Brain microvascular endothelial cell (primary cell): ENCODE data around the gene DIDO1.

Experiments used
- DNase-seq: peaks from one replicate; pipeline ENCODE4 v3.0.0-alpha.2; 2020
- H3K27ac ChIP-seq: fragments of 250-450 bp; sonication (Bioruptor Pico); 2 replicates; pipeline ENCODE4 v1.5.1; 2020; ENCODE audit warnings: mild to moderate bottlenecking, moderate library complexity
- H3K27me3 ChIP-seq: fragments of 250-450 bp; sonication (Bioruptor Pico); replicated peaks from 2 replicates; pipeline ENCODE4 v1.5.1; 2020; ENCODE audit warnings: mild to moderate bottlenecking
- H3K36me3 ChIP-seq: fragments of 250-450 bp; sonication (Bioruptor Pico); replicated peaks from 2 replicates; pipeline ENCODE4 v1.5.1; 2020; ENCODE audit warnings: mild to moderate bottlenecking
- H3K4me3 ChIP-seq: 2 replicates; pipeline ENCODE4 v1.5.1; 2011; ENCODE audit warnings: low read depth, mild to moderate bottlenecking, control low read depth, low read length, moderate library complexity
- CTCF ChIP-seq: IDR thresholded peaks from 2 replicates; pipeline ENCODE4 v1.5.1; 2011; ENCODE audit warnings: low read depth, mild to moderate bottlenecking, moderate library complexity, low read length, control low read depth, inconsistent platforms; ENCODE audit errors: missing control alignments
- in situ Hi-C: cut with HindIII; loops from 2 replicates; pipeline ENCODE4 v1.10.0; 2017; ENCODE audit warnings: low sequenced_read_pairs, low pct_ligation_motif_present

DIDO1 gene

DNA sequence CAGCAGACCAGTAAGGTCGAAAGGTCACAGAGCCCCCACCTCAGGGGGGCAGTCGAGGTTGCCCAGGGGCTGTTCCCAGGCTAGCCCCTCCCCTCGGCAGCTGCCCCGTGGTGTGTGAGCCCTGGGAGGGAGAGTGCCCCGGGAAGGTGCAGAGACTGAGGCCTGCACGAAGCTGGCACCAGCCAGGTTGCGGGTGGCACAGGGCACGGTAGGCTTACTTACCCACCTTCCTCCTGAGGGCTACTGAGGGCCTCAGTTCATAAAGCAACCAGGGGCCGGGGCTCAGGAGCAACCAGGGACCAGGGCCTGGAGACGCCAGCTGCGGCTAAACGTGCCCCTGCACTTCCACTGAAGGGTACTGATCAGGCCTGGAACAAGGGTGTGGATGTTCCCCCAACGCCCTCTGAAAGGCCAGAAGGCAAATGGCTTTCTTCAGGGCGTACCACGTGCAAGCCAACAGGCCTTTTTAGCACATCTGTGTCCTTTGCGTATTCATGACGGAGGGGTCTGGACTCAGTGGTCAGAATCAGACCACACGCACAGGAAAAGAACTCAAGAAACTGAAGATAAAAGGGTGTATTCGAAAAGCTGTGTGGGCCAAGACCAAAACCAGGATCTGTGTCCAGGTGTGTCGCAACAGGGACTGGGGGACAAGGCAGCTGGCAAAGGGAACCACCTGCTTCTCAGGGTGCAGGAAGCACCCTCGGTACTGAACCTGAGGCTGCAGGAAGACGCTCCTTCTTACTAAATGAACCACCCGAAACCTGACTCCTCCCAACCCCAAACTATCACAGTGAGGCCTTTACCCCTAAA is 40.2 kb downstream of the DIDO1 start:
- no peak for DNase-seq
- no peak overlapping the region for H3K4me3 ChIP-seq
- no peak for TF ChIP-seq CTCF
- in situ Hi-C loops = no loop called here
- H3K27me3 ChIP-seq = no peaks in the 10 kb centered on the region
- no peak overlapping the region for H3K27ac ChIP-seq
- H3K36me3 ChIP-seq = peaks cover 48% of the 10 kb centered on the region

DNA sequence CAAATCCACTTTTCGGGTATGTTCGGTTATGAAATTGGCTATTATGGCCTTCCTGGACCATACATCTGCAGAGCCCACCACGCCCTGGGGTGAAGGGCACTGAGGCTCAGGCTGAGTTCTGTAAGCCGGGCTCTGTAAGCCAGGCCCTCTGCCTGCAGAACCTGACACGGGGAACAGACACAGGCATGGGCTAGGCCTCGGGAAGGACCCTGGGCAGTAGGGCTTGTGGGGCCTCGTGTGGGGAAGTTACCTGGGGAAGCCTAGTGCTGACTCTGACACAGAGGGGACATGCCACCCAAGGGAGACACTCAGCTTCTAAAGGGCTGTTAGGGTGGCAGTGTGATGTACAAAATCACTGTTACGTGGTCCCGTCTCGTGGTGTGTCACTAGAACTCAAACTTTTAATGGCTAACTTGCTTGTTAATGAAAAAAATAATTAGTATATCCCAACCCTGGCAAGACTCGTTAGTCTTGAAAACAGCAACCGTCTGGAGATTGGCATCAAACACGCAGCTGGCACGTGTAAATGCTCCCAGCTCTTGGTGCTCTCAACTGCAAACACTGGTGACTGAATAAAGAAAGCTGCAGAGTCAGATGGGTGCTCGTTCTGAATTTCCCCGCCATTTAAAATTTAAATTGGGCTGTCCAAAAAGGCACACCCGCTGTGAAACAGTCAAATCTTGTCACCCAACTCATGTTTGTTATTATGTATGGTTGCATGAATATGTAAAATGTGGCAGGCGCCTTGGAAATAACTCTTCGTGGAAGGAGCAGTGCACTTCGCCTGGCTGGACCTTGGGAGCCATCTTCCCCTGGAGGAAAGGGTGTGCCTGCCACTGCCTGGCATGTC is 41.0 kb downstream of the DIDO1 start:
- TF ChIP-seq CTCF = no peak
- no peak overlapping the region for H3K27ac ChIP-seq
- no peak overlapping the region for H3K4me3 ChIP-seq
- H3K27me3 ChIP-seq = no peaks in the 10 kb centered on the region
- peaks cover 41% of the 10 kb centered on the region for H3K36me3 ChIP-seq
- in situ Hi-C loops = no loop called here
- no peak for DNase-seq

DNA sequence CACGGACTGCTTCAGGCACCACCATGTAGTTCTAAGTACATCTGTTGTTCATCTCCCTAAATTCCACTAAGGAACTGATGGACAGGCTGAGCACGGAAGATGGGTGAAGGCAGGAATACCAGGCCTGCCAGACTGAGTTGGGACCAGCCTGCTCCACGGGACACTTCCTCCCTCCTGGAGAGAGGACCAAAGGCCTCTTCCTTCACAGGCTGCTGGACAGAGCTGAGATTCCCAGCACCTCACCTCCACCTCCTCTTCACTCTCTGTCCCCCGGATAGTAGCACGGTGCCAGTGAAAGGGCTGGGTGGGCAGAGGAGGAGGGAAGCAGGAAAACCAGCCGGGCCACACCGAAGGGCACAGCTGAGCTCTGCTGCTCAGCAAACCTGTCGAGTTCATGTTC is 41.7 kb downstream of the DIDO1 start:
- peaks cover 34% of the 10 kb centered on the region for H3K36me3 ChIP-seq

DNA sequence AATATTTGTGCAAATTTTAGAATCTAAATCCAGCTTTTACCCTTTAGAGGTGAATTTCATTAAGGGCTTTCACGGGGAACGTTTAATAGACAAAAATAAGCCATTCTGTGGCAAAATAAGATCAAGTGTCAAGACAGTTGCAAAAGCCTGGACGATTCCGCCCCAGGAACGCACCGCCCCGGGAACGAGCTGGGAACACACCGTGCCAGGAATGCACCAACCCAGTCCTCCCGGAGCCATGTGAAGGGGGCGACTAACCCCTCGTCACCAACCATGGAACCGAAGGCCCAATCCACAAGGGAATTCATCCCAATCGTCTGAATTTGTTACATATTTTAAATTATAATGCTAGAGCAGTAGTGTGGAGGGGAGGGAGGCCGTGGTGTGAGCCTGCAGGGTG is 43.9 kb downstream of the DIDO1 start:
- DNase-seq = no peak
- Histone ChIP-seq H3K36me3 (peaks cover 17% of the 10 kb centered on the region), H3K27me3 (no peaks in the 10 kb centered on the region), H3K27ac (no peak overlapping the region), H3K4me3 (no peak overlapping the region)
- in situ Hi-C loops = no loop called here
- TF ChIP-seq CTCF = no peak

More for the DNA sequence above, 41.7 kb downstream of the DIDO1 start:
- Histone ChIP-seq H3K4me3 (no peak overlapping the region), H3K27ac (no peak overlapping the region), H3K27me3 (no peaks in the 10 kb centered on the region)
- DNase-seq = no peak
- in situ Hi-C loops = no loop called here
- no peak for TF ChIP-seq CTCF

GRCh38 chr20:62881662-62882395 is 44.5 kb downstream of the DIDO1 start:
- DNase-seq = no peak
- H3K36me3 ChIP-seq = peaks cover 17% of the 10 kb centered on the region
- H3K27me3 ChIP-seq = no peaks in the 10 kb centered on the region
- no peak overlapping the region for H3K4me3 ChIP-seq
- no peak overlapping the region for H3K27ac ChIP-seq
- in situ Hi-C loops = no loop called here
- TF ChIP-seq CTCF = no peak
